Measurements from ENCODE around the gene TRIM9. TPM values are rescaled to one million over a fixed set of nuclear protein-coding genes. Genes with fewer than 3 reads are reported as not detected.

Gene TRIM9
- total RNA-seq, 1 donor from 2014 or later: 1.0 TPM

DNA sequence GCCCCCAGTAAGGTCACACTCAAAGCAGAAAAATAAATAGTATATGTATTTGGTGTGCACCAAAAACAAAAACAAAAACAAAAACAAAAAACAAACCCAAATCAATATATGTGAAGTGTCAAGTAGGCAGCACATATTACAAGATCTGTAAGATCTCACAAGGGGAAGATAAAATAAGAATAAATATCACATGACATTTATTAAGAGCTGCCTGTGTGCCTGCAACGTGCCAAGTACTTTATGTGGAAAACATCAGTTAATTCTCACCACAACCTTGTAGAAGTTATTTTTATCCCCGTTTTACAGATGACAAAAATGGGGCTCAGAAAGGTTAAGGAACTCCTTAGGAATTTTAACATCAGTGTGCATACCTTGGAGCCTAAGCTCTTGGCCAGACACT, 26.6 kb downstream of the TRIM9 start:
- H3K27me3 ChIP-seq (ENCODE audit: control insufficient read depth in 3 of 3, insufficient read depth in 3 of 3, low read length in 3 of 3): no peaks in the 10 kb centered on the region
- peaks cover 0 to 4% (median 0%) of the 10 kb centered on the region in 3 donors for H3K9me3 ChIP-seq (ENCODE audit: control insufficient read depth in 3 of 3, low read length in 3 of 3)
- H3K36me3 ChIP-seq (ENCODE audit: control insufficient read depth in 3 of 3, insufficient read depth in 3 of 3, low read length in 3 of 3): no peaks in the 10 kb centered on the region
- no peak overlapping the region for H3K27ac ChIP-seq (ENCODE audit: low read depth, low read length)
- H3K9ac ChIP-seq (ENCODE audit: low read depth in 1 of 3, low read length in 3 of 3): no peak overlapping the region
- no peak overlapping the region for H3K4me3 ChIP-seq (ENCODE audit: low read length in 3 of 3)
- H3K4me1 ChIP-seq (ENCODE audit: control insufficient read depth in 3 of 3, insufficient read depth in 3 of 3, low read length in 3 of 3): no peaks in the 10 kb centered on the region

- Histone ChIP-seq H3K36me3 (ENCODE audit: control insufficient read depth in 3 of 3, insufficient read depth in 3 of 3, low read length in 3 of 3) (no peaks in the 10 kb centered on the region), H3K27ac (ENCODE audit: low read depth, low read length) (no peak overlapping the region), H3K9ac (ENCODE audit: low read depth in 1 of 3, low read length in 3 of 3) (no peak overlapping the region), H3K4me1 (ENCODE audit: control insufficient read depth in 3 of 3, insufficient read depth in 3 of 3, low read length in 3 of 3) (no peaks in the 10 kb centered on the region), H3K9me3 (ENCODE audit: control insufficient read depth in 3 of 3, low read length in 3 of 3) (peaks cover 0 to 4% (median 0%) of the 10 kb centered on the region in 3 donors), H3K27me3 (ENCODE audit: control insufficient read depth in 3 of 3, insufficient read depth in 3 of 3, low read length in 3 of 3) (no peaks in the 10 kb centered on the region), H3K4me3 (ENCODE audit: low read length in 3 of 3) (no peak overlapping the region)
Observed at GRCh38 chr14:51067295-51067694, 27.6 kb downstream of the TRIM9 start.

DNA sequence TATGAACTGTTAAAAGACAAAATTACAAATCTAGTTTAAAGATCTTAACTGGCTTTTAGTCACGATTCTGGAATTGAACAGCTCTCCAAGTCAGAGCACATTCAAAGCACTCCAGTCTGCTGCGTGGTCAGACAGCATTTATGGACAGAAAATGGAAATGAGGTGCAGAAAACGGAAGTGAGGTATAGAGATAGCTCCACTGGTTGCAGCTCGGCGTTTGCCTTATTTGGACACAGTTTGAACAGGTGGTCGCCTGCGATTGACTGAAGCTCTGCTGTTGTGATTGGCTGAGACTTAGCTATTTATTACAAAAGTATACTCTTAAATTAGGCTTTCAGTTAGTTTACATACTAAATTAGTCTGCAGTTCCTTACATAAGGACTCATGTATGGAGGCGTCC, 28.3 kb downstream of the TRIM9 start:
- Histone ChIP-seq H3K27ac (ENCODE audit: low read depth, low read length) (no peak overlapping the region), H3K36me3 (ENCODE audit: control insufficient read depth in 3 of 3, insufficient read depth in 3 of 3, low read length in 3 of 3) (no peaks in the 10 kb centered on the region), H3K4me3 (ENCODE audit: low read length in 3 of 3) (no peak overlapping the region), H3K27me3 (ENCODE audit: control insufficient read depth in 3 of 3, insufficient read depth in 3 of 3, low read length in 3 of 3) (no peaks in the 10 kb centered on the region), H3K4me1 (ENCODE audit: control insufficient read depth in 3 of 3, insufficient read depth in 3 of 3, low read length in 3 of 3) (no peaks in the 10 kb centered on the region), H3K9me3 (ENCODE audit: control insufficient read depth in 3 of 3, low read length in 3 of 3) (peaks cover 0 to 4% (median 0%) of the 10 kb centered on the region in 3 donors), H3K9ac (ENCODE audit: low read depth in 1 of 3, low read length in 3 of 3) (no peak overlapping the region)

GRCh38 chr14:51059032-51059431, 35.9 kb downstream of the TRIM9 start:
- Histone ChIP-seq H3K36me3 (ENCODE audit: control insufficient read depth in 3 of 3, insufficient read depth in 3 of 3, low read length in 3 of 3) (no peaks in the 10 kb centered on the region), H3K4me3 (ENCODE audit: low read length in 3 of 3) (no peak overlapping the region), H3K9ac (ENCODE audit: low read depth in 1 of 3, low read length in 3 of 3) (no peak overlapping the region), H3K9me3 (ENCODE audit: control insufficient read depth in 3 of 3, low read length in 3 of 3) (peaks cover 0 to 1% (median 0%) of the 10 kb centered on the region in 3 donors), H3K27ac (ENCODE audit: low read depth, low read length) (no peak overlapping the region), H3K27me3 (ENCODE audit: control insufficient read depth in 3 of 3, insufficient read depth in 3 of 3, low read length in 3 of 3) (no peaks in the 10 kb centered on the region), H3K4me1 (ENCODE audit: control insufficient read depth in 3 of 3, insufficient read depth in 3 of 3, low read length in 3 of 3) (no peaks in the 10 kb centered on the region)

DNA sequence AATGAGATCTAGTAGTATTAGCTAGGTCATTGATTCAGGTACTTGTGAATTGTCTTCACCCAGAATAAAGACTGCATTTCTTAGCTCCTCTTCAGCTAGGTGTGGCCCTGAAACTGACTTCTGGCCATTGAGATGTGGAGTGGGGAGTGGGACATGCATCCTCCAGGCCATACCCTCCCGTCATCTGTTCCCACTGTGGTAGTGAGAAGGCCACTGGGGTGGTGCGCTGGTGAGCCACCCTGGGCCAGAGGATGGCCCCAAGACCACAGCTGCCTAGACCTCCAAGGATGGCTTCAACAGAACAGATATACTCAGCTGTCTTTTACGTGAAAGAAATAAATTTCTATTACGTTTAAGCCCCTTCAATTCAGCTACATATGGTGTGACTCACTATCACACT, 36.5 kb downstream of the TRIM9 start:
- H3K27me3 ChIP-seq (ENCODE audit: control insufficient read depth in 3 of 3, insufficient read depth in 3 of 3, low read length in 3 of 3): no peaks in the 10 kb centered on the region
- H3K4me3 ChIP-seq (ENCODE audit: low read length in 3 of 3): no peak overlapping the region
- H3K9ac ChIP-seq (ENCODE audit: low read depth in 1 of 3, low read length in 3 of 3): no peak overlapping the region
- no peak overlapping the region for H3K27ac ChIP-seq (ENCODE audit: low read depth, low read length)
- no peaks in the 10 kb centered on the region for H3K4me1 ChIP-seq (ENCODE audit: control insufficient read depth in 3 of 3, insufficient read depth in 3 of 3, low read length in 3 of 3)
- H3K36me3 ChIP-seq (ENCODE audit: control insufficient read depth in 3 of 3, insufficient read depth in 3 of 3, low read length in 3 of 3): no peaks in the 10 kb centered on the region
- H3K9me3 ChIP-seq (ENCODE audit: control insufficient read depth in 3 of 3, low read length in 3 of 3): peaks cover 0 to 1% (median 0%) of the 10 kb centered on the region in 3 donors

DNA sequence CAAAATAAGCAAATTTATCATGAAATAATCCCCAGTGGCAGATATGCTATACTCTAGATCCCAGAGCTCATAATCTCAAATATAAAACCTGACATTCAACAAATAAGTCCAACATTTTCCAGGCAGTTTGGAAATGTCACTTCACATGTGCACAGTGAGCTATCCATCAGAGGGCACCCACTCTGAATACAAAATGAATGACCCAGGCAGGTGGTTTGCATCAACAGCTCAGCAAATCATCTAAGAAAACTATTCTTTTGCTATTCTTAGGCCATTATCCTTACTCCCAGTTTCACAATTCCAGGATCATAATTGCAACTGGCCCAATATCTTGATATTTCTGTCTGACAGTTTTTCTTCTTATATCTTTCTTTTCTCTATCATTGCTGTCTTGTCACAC, 38.5 kb downstream of the TRIM9 start:
- Histone ChIP-seq H3K27me3 (ENCODE audit: control insufficient read depth in 3 of 3, insufficient read depth in 3 of 3, low read length in 3 of 3) (no peaks in the 10 kb centered on the region), H3K36me3 (ENCODE audit: control insufficient read depth in 3 of 3, insufficient read depth in 3 of 3, low read length in 3 of 3) (no peaks in the 10 kb centered on the region), H3K9me3 (ENCODE audit: control insufficient read depth in 3 of 3, low read length in 3 of 3) (peaks cover 0 to 1% (median 0%) of the 10 kb centered on the region in 3 donors), H3K27ac (ENCODE audit: low read depth, low read length) (no peak overlapping the region), H3K9ac (ENCODE audit: low read depth in 1 of 3, low read length in 3 of 3) (no peak overlapping the region), H3K4me3 (ENCODE audit: low read length in 3 of 3) (no peak overlapping the region), H3K4me1 (ENCODE audit: control insufficient read depth in 3 of 3, insufficient read depth in 3 of 3, low read length in 3 of 3) (no peaks in the 10 kb centered on the region)

DNA sequence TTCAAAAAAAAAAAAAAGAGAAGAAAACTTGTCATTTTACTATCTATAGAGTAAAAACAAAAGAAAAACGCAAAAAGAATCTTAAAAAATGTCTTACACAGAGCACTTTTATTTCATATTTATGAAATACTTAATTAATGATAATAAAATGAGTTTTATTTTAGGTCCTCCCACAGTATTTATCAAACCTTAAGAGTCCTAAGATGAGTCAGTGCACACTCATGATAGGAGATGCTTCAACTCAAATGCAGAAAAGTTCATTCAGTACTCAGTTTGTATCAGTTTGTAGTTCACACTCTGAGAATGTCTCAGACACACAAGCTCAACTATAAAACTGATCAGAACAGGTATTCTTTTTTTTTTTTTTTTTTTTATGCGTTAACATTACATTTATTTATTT, 41.7 kb downstream of the TRIM9 start:
- Histone ChIP-seq H3K9me3 (ENCODE audit: control insufficient read depth in 3 of 3, low read length in 3 of 3) (peaks cover 0 to 1% (median 0%) of the 10 kb centered on the region in 3 donors), H3K4me3 (ENCODE audit: low read length in 3 of 3) (no peak overlapping the region), H3K4me1 (ENCODE audit: control insufficient read depth in 3 of 3, insufficient read depth in 3 of 3, low read length in 3 of 3) (no peaks in the 10 kb centered on the region), H3K9ac (ENCODE audit: low read depth in 1 of 3, low read length in 3 of 3) (no peak overlapping the region), H3K27ac (ENCODE audit: low read depth, low read length) (no peak overlapping the region), H3K36me3 (ENCODE audit: control insufficient read depth in 3 of 3, insufficient read depth in 3 of 3, low read length in 3 of 3) (no peaks in the 10 kb centered on the region), H3K27me3 (ENCODE audit: control insufficient read depth in 3 of 3, insufficient read depth in 3 of 3, low read length in 3 of 3) (no peaks in the 10 kb centered on the region)

DNA sequence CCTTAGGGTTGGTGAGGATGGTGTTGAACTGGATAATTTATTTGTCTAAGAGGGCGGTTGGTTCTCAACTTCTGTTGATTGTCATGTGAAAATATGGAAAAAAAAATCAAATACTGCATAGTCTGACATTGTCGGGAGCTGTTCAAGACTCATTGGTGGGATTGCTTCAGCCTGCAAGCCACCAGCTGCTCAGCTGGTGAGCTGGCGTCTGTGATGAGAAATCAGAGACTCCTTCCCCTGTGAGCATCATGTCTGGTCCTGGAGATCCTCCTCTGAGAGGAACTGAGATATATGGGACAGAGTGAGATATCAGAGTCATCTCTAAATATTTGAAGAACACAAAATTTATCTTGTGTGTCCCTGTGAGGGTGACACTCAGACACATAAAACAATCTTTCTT, 49.9 kb downstream of the TRIM9 start:
- H3K4me1 ChIP-seq (ENCODE audit: control insufficient read depth in 3 of 3, insufficient read depth in 3 of 3, low read length in 3 of 3): no peaks in the 10 kb centered on the region
- no peaks in the 10 kb centered on the region for H3K36me3 ChIP-seq (ENCODE audit: control insufficient read depth in 3 of 3, insufficient read depth in 3 of 3, low read length in 3 of 3)
- no peak overlapping the region for H3K4me3 ChIP-seq (ENCODE audit: low read length in 3 of 3)
- H3K9me3 ChIP-seq (ENCODE audit: control insufficient read depth in 3 of 3, low read length in 3 of 3): no peaks in the 10 kb centered on the region
- H3K27ac ChIP-seq (ENCODE audit: low read depth, low read length): no peak overlapping the region
- H3K27me3 ChIP-seq (ENCODE audit: control insufficient read depth in 3 of 3, insufficient read depth in 3 of 3, low read length in 3 of 3): no peaks in the 10 kb centered on the region
- H3K9ac ChIP-seq (ENCODE audit: low read depth in 1 of 3, low read length in 3 of 3): no peak overlapping the region

GRCh38 chr14:51041883-51042282, 53.0 kb downstream of the TRIM9 start:
- Histone ChIP-seq H3K4me3 (ENCODE audit: low read length in 3 of 3) (no peak overlapping the region), H3K4me1 (ENCODE audit: control insufficient read depth in 3 of 3, insufficient read depth in 3 of 3, low read length in 3 of 3) (no peaks in the 10 kb centered on the region), H3K9ac (ENCODE audit: low read depth in 1 of 3, low read length in 3 of 3) (no peak overlapping the region), H3K9me3 (ENCODE audit: control insufficient read depth in 3 of 3, low read length in 3 of 3) (no peaks in the 10 kb centered on the region), H3K27ac (ENCODE audit: low read depth, low read length) (no peak overlapping the region), H3K27me3 (ENCODE audit: control insufficient read depth in 3 of 3, insufficient read depth in 3 of 3, low read length in 3 of 3) (no peaks in the 10 kb centered on the region), H3K36me3 (ENCODE audit: control insufficient read depth in 3 of 3, insufficient read depth in 3 of 3, low read length in 3 of 3) (no peaks in the 10 kb centered on the region)

GRCh38 chr14:51041108-51041531, 53.8 kb downstream of the TRIM9 start:
- no peak overlapping the region for H3K4me3 ChIP-seq (ENCODE audit: low read length in 3 of 3)
- H3K27me3 ChIP-seq (ENCODE audit: control insufficient read depth in 3 of 3, insufficient read depth in 3 of 3, low read length in 3 of 3): no peaks in the 10 kb centered on the region
- H3K27ac ChIP-seq (ENCODE audit: low read depth, low read length): no peak overlapping the region
- no peaks in the 10 kb centered on the region for H3K36me3 ChIP-seq (ENCODE audit: control insufficient read depth in 3 of 3, insufficient read depth in 3 of 3, low read length in 3 of 3)
- H3K4me1 ChIP-seq (ENCODE audit: control insufficient read depth in 3 of 3, insufficient read depth in 3 of 3, low read length in 3 of 3): no peaks in the 10 kb centered on the region
- H3K9ac ChIP-seq (ENCODE audit: low read depth in 1 of 3, low read length in 3 of 3): no peak overlapping the region
- no peaks in the 10 kb centered on the region for H3K9me3 ChIP-seq (ENCODE audit: control insufficient read depth in 3 of 3, low read length in 3 of 3)

DNA sequence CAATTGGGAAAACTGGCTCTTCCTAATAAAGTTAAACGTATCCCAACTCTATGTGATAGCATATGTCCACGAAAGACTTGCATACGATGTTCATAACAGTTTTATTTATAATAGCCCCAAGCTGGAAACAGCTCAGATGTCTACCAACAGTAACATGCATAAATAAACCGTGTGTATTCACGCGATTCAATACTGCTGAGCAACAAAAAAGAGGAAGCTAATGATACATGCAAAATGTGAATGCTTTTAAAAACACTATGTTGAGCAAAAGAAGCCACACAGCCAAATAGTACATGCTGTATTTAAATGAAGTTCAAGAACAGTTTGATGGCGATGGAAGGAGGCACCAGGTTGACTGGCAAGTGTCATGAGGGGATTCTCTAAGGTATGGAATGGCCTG, 55.7 kb downstream of the TRIM9 start:
- no peak overlapping the region for H3K9ac ChIP-seq (ENCODE audit: low read depth in 1 of 3, low read length in 3 of 3)
- H3K27ac ChIP-seq (ENCODE audit: low read depth, low read length): no peak overlapping the region
- H3K4me1 ChIP-seq (ENCODE audit: control insufficient read depth in 3 of 3, insufficient read depth in 3 of 3, low read length in 3 of 3): no peaks in the 10 kb centered on the region
- no peaks in the 10 kb centered on the region for H3K36me3 ChIP-seq (ENCODE audit: control insufficient read depth in 3 of 3, insufficient read depth in 3 of 3, low read length in 3 of 3)
- H3K9me3 ChIP-seq (ENCODE audit: control insufficient read depth in 3 of 3, low read length in 3 of 3): peaks cover 0 to 2% (median 0%) of the 10 kb centered on the region in 3 donors
- H3K4me3 ChIP-seq (ENCODE audit: low read length in 3 of 3): no peak overlapping the region
- no peaks in the 10 kb centered on the region for H3K27me3 ChIP-seq (ENCODE audit: control insufficient read depth in 3 of 3, insufficient read depth in 3 of 3, low read length in 3 of 3)
